Activated CD4-positive, alpha-beta T cell treated with anti-CD3 and anti-CD28 coated beads for 4 hours (primary cell): Measurements from ENCODE around the gene ECHDC3.

ENCODE experiments used
- DNase-seq, 2 donors: peaks; one replicate each; pipeline ENCODE4 v3.0.0-alpha.2; 2020

Gene ECHDC3

DNA sequence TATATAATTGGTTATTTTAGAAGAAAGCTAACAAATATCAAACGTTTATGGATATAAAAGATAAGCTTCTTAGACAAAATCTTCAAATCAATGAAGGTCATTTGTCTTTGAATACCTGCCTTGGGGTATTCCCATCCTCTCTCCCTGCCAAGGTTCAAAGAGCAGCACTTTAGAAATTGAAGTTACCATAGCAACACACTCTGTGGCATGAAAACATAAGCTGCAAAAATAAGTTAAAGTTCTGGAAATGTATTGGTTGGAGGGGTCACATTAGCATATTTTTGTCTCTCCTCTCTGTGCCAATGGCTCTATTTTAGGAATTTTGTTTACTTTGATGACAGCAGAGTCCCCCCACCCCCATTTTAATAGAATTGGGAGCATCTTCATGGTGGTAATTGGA, 12.0 kb downstream of the ECHDC3 start:
- DNase-seq: no peak

DNA sequence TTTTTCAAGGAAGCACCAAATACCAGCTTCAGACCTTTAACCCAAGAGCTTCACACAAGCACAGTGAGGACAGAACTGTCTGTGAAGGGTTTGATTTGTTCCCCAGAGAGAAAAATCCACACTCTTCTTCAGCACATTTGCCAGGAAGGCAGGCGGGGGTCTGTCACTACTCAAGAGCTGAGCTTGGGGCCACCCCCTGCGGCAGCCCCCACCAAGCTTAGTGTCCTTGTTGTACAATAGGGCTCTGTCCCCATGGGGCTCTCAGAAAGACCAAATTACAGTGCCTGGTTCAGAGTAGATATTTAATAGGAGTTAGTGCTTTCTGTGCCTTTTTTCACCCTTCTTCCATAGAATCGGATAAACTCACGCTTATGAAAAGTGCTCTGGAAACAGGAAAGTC, 12.4 kb downstream of the ECHDC3 start:
- no peak for DNase-seq

DNA sequence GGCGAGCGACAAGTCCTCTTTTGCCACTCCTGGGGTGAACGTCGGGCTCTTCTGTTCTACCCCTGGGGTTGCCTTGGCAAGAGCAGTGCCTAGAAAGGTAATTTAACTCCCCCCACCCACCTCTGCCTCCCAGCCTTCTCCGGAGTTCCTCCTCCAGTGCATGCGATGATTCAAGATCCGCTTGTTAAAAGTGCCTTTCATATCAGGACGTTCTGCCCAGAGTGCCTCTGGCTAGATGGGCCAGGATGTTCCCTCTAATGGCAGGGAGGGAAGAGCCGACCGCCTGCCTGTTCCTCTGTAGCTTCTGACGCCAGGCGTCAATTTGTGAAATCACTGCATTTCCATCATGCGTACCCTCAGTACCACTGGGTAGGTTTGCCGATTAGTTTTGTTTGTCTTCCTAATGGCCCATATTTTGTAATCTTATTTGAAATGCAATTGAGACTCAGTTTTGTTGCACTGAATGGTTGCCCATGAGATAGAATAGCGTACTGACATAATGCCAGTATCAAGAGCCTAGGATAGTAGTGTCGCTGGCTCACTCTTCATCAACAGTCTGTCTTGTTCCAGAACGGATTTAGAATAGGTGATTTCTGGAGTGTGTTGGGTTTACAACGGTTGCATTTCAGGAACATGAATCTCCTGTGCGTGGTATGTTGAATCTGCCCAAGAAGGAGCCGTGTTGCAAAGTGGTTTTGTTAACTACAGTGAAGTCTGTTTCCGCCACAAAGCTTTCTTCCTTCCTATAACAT, 13.5 kb downstream of the ECHDC3 start:
- no peak for DNase-seq

DNA sequence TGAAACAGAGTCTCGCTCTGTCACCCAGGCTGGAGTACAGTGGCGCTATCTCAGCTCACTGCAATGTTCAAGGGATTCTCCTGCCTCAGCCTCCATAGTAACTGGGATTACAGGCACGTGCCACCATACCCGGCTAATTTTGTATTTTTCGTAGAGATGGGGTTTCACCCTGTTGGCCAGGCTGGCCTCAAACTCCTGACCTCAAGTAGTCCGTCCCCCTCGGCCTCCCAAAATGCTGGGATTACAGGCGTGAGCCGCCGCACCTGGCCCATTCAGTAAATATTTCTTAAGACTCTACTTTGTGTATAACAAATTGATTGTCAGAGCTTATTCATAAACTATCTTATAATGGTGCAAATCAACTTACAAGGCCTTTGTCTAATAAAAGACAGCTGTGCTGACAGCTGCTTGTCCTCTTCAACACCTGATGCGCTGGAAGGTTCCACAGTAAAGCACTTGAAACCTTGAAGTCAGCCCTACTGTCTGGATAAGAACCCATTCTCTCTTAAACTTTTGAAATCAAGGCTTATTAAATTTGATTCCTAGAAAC, 14.7 kb downstream of the ECHDC3 start:
- no peak for DNase-seq

DNA sequence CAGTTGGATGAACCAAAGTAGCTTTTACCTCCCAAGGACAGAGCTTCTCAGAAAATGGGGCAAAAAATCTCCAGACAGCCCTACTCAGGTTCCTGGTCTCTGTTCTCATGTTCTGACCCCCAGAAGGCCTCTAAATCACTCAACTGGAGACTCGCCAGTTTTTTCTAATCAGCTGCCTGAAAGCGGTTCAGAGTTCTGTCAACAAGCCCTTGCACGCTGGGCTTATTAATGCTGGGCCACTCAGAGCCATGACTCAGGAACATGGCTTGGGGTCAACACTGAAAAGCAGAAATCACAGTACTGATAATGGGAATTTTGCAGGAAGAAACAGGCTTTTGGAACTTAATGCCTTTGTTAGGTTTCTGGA, 15.3 kb downstream of the ECHDC3 start:
- DNase-seq: no peak

DNA sequence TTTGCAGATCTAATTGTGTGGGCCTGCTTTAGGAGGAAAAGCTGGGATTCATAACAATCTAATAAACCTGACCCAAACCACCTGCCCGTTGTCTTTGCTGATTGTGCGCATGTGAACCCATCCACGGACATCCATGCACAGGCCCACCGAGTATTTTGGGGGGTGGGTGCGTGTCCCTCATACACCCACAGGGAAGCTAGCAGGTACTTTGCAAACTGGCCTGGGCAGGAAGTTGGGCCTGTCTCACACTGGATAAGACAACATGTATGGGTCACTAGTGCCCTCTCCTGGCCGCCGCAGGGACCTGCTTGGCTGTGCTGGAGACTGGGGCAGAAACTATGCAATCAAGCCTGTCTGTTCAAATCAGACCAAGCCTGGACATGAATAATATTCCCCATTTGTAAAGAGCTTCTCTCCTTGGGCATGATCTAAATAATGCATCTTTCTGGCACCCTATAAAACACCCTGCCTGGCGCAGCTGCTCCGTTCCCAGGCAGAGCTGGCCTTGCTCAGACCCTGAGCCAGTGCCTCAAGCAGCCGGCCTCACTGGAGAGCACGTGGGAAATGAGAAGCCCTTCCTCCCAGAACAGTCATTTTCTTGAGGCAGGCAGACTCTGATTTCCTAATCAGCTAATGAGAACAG, 15.8 kb downstream of the ECHDC3 start:
- DNase-seq: peak; percentile 75 to 82

DNA sequence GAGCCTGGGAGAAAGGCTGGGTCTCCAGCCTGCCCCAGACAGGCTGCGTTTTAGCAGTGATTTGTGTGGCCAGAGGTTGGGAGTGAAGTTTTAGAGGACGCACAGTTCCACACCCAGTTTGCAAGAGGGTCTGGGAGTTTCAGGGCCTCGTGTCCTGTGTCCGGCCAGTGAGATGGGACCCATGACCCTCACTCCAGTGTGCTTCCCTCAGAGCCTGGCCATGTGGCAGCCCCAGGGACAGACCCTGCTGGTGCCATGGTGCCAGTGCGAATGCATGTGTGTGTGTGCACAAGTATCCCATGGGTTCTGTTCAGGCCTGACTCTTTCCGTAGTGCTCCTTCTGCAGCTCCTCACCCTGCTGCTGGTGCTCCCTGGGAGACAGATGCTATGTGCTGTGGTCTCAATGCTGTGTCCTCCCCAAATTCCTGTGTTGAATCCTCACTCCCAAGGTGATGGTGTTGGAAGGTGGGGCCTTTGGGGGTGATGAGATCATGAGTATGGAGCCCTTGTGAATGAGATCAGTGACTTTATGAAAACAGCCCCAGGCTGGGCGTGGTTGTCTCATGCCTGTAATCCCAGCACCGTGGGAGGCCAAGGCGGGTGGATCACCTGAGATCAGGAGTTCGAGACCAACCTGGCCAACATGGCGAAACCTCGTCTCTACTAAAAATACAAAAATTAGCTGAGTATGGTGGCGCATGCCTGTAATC, 16.5 kb downstream of the ECHDC3 start:
- DNase-seq: no peak

DNA sequence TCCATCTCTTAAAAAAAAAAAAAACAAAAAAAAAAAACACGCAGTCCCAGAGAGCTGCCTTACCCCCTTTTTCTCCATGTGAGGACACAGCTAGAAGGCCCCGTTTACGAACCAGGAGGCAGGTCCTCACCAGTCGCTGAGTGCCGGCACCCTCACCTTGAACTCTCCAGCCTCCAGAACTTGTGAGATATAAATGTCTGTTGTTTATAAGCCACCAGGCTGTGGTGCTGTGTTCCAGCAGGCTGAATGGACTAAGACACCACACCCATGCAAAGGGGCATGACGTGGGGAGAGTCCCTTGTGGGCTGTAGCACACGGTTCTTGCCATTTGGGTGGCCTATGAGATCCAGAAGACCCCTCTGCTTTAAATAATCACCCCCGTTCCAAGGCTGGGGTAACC, 17.2 kb downstream of the ECHDC3 start:
- DNase-seq: no peak

DNA sequence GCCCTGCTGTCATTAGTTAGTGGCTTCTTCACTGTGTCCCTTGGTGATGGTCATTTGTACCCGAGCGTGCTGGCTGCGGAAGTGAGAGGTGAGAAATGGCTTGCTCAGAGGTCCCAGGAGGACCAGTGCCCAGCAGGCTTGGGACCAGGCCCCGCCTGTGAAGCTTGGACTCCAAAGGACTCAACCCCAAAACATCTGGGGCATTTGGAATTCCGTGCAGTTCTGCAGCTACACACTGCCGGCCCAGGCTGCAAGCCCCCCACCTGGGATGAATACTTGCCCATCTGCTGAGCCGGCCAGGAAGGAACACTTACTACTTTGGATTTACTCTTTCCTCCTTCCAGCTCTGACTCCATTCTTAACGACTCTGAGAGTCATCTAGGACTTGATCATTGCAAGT, 18.0 kb downstream of the ECHDC3 start:
- no peak for DNase-seq

DNA sequence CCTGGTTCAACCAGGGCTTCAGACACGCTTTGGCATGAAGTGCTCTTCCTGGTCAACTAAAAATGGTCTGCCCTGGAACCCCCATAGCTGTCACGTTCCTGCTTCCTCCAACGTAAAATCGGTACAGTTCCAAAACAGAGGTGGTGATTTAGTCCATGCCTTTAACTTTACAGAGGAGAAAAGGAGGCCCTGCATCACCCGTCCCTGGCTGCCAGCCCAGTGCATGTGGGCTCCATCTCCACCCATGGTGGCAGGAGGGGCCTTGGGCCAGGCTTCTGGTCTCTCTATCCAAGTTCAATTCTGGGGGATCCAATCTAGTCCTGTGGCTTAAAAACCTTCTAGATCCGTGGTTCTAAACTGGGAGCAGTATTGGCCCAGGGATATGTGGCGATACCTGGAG, 18.7 kb downstream of the ECHDC3 start:
- no peak for DNase-seq

DNA sequence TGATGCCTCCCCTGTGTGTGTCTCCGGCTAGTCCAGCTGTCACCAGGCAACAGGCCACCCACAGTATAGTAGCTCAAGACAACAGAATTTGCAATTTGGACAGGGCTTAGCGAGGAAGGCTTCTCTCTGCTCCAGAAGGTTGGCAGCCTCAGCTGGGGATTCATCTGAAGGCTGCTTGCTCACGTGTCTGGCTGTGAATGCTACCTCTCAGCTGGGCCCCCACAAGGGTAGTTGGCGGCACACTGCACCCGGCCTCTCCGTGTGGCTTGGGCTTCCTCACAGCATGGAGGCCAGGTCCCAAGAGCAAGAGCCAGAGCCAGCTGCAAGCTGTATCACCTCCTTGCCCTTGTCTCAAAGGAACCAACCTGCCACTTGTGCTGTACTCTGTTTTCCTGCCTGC, 19.2 kb downstream of the ECHDC3 start:
- no peak for DNase-seq

DNA sequence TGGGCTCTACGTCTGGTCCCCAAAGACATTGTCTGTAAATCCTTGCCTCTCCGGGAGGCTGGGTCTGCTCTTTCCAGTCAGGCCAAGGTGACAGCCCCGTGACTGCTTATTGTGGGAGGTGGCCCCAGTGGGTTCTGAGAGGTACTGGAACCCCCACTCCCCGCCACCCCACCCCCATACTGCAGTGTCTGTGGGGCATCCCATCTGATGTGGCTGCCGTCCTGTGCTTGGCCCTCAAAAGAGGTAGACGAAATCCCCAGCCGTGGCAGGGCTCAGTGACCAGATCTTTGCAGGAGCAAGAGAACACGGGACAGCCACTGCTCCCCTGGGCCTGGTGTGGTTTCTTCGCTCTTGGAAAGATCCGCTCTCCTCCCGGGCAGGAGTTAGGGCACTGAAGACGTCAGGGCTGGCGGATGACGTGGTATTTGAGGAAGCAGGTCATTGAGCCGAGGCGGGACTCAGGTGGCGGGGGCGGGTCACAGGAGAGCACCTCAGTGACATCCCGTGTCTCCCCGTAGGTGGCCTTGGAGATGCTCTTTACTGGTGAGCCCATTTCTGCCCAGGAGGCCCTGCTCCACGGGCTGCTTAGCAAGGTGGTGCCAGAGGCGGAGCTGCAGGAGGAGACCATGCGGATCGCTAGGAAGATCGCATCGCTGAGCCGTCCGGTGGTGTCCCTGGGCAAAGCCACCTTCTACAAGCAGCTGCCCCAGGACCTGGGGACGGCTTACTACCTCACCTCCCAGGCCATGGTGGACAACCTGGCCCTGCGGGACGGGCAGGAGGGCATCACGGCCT, 20.7 kb downstream of the ECHDC3 start:
- no peak for DNase-seq

DNA sequence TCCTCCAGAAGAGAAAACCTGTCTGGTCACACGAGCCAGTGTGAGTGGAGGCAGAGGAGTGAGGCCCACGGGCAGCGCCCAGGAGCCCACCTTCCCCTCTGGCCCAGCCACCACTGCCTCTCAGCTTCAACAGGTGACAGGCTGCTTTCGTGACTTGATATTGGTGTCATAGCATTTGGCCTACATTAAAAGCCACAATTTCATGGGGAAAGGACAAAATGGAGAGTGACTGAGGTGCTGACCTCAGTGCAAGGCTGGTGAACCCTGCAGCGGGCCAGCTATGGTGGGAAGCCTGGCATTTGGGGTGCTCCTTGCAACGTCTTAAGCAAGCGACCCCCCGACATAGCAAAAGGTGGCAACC, 21.3 kb downstream of the ECHDC3 start:
- DNase-seq: no peak

DNA sequence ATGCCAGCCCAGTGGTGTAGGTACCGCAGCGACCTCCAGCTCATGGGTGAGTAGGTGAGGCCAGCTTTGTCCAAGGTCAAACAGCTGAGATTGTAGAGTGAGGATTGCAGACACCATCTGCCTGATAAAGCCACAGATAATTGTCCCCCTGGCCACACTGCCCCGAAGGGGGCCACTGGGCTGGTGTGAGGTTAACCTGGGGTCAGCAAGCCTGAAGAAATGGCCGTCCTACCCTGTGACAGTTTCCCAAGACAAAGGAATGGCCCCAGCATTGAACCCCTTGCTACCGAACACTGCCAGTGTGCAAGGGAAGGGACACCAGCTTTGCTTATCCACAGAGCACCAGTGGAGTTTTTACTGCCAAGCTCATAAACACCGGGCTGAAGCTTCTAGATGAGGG, 23.0 kb downstream of the ECHDC3 start:
- no peak for DNase-seq

DNA sequence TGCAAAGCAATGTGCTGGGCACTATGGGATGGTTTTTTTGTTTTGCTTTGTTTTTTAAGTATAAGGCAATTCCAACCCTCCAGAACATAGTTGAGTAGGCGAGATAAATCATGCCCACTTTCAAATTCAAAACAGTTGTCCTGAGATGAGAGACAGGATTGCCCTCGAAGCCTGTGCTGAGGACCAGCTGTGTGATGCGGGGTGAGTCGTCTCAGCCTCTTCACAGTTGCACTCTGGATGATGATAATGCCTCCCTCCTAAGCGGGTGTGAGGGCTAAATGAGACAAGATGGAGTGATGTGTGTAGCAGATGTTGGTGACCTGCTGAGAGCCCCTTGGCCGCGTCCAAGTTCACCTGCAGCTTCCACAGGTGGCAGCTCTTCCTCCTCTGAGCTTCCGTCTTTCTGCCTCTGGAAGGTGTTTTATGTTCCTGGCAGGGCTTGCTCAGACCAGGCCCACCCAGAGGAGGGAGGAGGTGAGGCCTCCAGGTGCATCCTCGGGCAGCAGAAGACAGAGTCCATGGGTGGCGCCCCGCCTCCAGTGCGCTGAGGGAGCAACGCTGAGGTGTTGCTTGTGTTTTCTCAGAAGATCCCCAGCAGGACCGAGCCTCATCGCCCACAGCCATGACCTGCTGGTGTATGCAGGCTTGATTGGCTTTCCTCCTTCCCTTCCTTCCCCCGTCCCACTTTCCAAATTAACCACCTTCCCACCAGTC, 30.6 kb downstream of the ECHDC3 start:
- DNase-seq: no peak

DNA sequence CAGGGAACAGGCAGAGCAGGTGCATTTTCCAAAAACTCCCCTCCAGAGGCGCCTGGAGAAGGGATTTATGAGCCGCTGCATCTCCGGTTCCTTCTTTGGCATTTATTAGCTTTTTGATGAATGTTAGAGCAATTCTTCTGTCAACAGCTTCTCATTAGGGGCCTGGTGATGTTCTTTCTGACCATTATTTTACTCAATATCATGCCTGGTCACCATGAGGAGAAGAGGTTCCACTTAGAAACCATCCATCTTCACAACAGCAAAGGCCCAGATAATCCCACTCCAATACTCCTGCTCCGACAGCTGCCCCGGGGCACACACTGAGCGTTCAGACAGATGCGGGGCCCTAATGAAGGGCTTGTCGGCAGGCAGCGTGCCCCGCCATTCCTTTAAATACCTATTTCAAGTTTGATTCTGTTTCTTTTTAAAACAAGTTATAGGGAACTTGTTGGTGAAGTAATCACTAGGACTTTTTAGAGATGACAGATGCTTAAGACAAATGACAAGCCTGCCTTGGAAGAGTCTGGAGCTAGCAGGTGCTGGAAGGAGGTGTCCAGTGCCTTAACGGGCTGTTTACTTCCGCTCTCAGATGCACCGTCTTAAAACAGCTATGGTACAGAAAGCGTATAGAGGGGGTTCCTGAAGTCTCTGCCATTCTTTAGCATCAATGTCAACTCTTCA, 31.7 kb downstream of the ECHDC3 start:
- no peak for DNase-seq

DNA sequence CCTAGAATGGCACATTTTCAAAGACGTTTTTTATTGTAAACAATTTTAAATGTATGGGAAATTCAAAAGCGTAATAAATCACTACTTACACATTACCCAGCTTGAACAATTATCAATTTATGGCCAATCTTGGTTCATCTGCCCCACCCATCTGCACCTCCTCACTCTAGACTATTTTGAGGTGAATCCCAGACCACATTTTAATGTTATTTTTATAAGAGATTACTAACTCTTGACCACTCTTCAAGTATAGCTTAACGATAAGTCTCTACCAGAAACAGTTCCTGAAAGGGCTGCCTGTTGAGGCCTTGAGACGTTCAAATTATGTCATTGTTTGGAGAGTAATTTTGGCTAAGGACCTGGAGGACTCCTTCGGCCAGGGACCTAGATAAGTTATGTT, 33.2 kb downstream of the ECHDC3 start:
- no peak for DNase-seq

DNA sequence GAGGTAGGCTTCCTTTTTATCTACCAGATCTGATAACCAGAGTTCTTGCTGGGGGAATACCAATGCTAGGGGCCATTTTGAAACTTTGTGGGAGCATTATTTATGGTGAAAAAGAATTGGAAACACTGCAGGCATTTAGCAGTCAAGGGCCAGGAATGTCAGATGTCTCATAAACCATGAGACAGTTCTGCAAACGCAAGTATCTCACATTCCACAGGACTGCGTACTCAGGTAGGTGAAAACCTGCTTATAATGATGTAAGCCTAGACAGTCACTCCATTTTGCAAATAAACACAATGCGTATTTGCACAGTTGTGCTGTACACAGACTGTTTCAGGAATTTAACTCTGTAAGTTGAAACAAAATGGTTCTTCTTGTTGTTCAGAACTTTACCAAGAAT, 33.9 kb downstream of the ECHDC3 start:
- DNase-seq: no peak

DNA sequence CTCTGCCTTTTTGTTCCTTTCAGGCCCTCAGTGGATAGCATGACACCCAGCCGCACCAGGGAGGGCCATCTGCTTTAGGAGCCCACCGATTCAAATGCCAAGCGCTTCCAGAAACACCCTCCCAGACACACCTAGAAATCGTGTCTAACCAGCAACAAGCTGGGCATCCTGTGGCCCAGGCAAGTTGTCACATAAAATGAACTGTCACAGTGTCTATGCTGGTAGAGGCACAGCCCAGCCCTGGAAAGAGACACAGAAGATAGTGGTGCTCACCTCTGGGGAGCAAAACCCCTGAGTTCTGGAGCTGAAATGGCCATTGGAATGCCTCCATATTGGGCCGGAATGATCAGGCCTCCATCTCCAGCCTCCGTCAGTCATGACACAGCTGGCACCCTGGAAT, 38.9 kb downstream of the ECHDC3 start:
- no peak for DNase-seq

DNA sequence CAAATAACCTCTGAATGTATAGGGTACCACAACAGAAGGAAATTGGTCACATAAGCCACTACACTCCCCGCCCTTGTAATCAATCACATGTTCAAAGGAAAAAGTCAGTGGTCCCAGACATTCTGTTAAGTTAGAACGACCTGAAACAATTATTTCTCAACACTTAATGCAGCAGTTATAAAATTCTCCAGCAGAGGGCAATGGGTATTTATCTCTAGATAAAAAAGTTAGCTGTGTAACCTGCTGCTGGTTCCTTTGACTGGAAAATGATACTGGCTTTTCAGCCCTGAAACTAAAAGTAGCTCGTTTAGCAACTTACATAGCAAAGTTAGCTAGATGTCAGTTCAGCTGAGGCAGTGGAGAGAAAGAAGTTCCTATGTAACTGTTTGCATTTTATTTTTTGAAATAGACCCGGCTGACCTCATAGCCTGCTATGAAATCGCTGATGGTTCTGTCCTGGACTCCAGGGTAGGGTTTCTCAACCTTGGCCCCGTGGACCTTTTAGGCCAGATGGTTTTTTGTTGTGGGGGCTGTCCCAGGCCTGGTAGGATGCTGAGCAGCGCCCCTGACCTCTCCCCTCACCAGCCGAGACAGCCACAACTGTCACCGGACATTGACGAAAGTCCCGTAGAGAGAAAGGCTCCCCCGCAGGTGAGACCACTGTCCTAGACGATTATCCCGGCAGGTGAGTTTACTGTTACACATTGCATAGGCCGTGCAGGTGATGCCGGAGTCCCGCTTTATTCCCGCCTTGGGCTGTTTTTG, 40.8 kb downstream of the ECHDC3 start:
- DNase-seq: no peak

DNA sequence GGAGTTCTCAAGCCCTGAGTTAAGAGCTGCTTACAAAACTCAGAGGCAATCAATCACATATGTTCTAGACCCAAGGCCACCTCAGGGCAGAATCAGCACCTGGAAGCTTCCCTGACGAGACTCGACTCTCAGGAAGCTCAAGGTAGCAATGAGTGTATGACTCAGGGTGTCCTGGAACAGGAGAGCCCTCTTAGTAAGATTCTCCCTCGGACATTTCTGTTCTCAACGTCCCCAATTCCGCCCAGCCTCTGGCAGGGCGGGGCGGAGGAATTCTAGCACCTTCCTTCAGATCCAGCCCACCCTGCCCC, 41.3 kb downstream of the ECHDC3 start:
- no peak for DNase-seq
